ENCODE data around the gene TPRX2.
"Not testable (repeated sequence)": the region's sequence is repeated elsewhere in the genome, so short reads cannot be mapped to it uniquely, and the experiment has no call there.

The TPRX2 gene

DNA sequence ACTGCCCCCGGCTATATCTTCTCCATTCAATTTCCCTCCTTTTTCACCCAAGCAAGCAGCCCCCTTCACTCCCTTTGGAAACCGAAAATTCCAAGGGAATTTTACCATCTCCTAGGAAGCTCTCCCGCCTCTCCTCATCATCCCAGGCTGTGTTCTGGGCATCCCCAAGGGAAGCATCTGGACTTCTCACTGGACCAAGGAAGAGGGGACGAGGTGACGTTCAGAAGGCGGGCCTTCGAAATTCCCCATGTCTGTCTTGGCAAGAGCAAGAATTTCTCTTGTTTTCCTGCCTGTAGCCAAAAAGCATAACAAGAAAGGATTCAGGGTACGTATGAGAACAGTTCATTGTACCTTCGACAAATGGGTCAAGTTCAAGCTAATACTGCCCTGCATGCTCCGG, 6.1 kb downstream of the TPRX2 start:
- DNase-seq (ENCODE audit: extremely low read depth, low read depth), result no peak
- TF ChIP-seq, protein P1, sequence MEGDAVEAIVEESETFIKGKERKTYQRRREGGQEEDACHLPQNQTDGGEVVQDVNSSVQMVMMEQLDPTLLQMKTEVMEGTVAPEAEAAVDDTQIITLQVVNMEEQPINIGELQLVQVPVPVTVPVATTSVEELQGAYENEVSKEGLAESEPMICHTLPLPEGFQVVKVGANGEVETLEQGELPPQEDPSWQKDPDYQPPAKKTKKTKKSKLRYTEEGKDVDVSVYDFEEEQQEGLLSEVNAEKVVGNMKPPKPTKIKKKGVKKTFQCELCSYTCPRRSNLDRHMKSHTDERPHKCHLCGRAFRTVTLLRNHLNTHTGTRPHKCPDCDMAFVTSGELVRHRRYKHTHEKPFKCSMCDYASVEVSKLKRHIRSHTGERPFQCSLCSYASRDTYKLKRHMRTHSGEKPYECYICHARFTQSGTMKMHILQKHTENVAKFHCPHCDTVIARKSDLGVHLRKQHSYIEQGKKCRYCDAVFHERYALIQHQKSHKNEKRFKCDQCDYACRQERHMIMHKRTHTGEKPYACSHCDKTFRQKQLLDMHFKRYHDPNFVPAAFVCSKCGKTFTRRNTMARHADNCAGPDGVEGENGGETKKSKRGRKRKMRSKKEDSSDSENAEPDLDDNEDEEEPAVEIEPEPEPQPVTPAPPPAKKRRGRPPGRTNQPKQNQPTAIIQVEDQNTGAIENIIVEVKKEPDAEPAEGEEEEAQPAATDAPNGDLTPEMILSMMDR (IDR thresholded peaks at IDR 0.05; ENCODE audit: low read depth, low read length), result no peak

DNA sequence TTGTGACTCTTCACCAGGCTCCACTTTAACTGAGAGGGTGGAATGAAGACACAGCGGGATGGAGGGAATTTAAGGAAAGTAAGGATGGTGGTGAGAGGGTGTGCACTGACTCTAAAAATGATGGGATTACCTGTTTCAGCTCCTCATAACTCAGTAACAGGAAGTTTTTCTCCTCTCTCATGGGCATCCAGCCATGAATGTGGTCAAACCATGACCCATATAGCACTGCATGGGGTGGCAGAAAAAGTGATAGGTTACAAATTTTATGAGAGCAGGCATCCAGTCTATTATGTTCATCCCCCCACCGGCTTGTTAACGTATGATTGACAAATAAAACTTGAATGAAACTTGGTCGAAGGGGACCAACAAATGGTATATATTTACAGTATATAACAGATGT, 19.9 kb downstream of the TPRX2 start:
- DNase-seq (ENCODE audit: extremely low read depth, low read depth), result no peak
- TF ChIP-seq, protein P1 (IDR thresholded peaks at IDR 0.05; ENCODE audit: low read depth, low read length), result no peak

DNA sequence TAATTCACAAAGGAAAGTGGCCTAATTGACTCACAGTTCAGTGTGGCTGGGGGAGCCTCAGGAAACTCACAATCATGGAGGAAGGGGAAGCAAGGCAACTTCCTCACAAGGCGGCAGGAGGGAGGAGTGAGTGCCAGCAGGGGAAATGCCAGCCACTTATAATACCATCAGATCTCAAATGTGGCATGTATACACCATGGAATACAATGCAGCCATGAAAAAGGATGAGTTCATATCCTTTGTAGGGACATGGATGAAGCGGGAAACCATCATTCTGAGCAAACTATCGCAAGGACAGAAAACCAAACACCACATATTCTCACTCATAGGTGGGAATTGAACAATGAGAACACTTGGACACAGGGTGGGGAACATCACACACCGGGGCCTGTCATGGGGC, 20.4 kb downstream of the TPRX2 start:
- not testable (repeated sequence) for DNase-seq (ENCODE audit: extremely low read depth, low read depth)

DNA sequence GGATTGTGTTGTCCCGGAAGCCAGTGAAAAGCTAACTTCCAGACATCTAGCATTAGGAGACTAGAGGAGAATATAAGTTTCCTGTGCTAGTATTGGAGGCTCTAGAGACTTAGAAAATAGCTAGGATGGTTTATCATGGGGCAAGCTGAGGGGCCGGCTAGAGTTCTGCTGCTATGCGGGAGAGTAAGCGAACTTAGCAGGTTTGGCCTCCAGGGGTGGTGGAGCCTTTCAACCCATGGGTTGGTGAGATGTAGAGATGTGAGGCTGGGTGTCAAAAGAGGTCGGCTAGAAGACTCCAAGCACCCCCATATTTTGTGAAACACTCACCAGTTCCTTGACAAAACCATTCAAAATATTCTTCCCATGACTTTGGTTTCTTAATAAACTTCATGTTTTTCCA, 22.7 kb downstream of the TPRX2 start:
- no peak for DNase-seq (ENCODE audit: extremely low read depth, low read depth)
- TF ChIP-seq, protein P1 (IDR thresholded peaks at IDR 0.05; ENCODE audit: low read depth, low read length), result no peak

DNA sequence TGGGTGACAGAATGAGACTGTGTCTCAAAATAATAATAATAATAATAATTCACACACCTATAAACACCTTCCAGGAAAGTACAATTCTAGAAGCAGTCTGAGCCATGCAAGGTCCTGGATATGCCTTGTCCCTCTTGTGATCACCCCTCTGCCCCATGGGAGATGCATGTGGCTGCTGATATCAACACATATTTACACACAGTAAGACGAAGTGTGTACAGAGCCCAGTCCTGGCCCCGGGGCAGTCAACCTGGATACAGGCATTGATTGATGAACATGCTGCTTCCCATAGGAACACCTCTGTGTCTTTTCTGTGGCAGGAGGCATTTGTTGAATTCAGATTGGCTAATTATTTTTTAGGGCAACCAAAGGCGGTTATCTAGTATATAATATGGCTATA, 23.9 kb downstream of the TPRX2 start:
- no peak for DNase-seq (ENCODE audit: extremely low read depth, low read depth)
- TF ChIP-seq, protein P1 (IDR thresholded peaks at IDR 0.05; ENCODE audit: low read depth, low read length), result no peak

DNA sequence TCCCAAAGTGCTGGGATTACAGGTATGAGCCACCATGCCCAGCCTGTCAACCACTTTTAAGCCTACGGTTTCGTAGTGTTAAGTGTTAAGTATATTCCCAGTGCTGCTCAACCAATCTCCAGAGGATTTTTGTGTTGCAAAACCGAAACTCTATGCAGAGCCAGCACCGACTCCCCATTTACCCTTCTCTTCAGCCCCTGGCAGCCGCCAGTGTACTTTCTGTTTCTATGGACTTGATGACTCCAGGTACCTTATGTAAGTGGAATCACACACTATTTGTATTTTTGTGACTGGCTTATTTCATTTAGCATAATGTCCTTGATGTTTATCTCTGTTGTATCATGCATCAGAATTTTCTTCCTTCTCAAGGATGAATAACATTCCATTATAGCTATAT, 26.0 kb downstream of the TPRX2 start:
- DNase-seq (ENCODE audit: extremely low read depth, low read depth), result no peak
- TF ChIP-seq, protein P1 (IDR thresholded peaks at IDR 0.05; ENCODE audit: low read depth, low read length), result no peak

DNA sequence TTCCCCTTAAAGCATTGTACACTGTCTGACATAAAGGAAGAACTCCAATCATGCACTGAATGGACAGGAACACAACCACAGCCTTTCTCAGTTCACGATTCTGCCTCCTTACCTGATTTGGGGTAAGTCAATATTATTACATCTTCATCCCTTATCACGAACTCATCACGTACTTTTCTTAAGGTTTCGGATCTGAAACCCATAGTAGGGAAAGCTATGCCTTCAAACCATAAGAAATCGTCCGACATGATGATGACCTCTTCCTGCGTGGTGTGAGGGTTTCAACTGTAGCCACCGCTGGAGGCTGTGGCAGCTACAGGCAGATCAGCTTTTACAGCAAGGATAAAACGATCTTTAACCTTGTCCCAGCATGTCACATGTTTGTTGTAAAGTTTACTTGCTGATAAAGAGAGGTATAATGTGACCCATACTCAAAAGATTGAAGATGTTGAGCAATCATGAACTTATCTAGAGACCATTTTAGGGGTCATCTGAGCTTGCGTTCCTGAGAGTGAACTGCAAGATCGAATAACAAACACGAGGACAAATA, 27.1 kb downstream of the TPRX2 start, which contains the start of gene SULT2A1:
SULT2A1 (minus strand) TSS at position 306 of the 550 bp plus-strand sequence; CDS start at position 248, 58 bp downstream.
- DNase-seq (ENCODE audit: extremely low read depth, low read depth), result no peak
- TF ChIP-seq, protein P1 (IDR thresholded peaks at IDR 0.05; ENCODE audit: low read depth, low read length), result no peak

Data from AG09319 (cell line).